Stimulated activated naive CD8-positive, alpha-beta T cell treated with anti-CD3 and anti-CD28 coated beads, Interleukin-15, amount 100 ng/mL, for 72 hours (primary cell): ENCODE measurements around the gene KCNJ9.
A peak's percentile ranks its signal among the peaks of the same experiment; 100 is the strongest.

ENCODE experiments used
- ATAC-seq: fragments of 150-1000 bp; cut with Tn5 transposase; 2 replicates; pipeline ENCODE4 v1.10.0; 2021; ENCODE audit warnings: mild to moderate bottlenecking, moderate library complexity
- DNase-seq, 2 donors: peaks; one replicate each; pipeline ENCODE4 v3.0.0; 2021 to 2022
- H3K27ac Mint-ChIP-seq, 2 donors: one replicate each; pipeline ENCODE4 v1.8.0; 2022; ENCODE audit warnings: mild to moderate bottlenecking in 2 of 2, mixed read lengths in 2 of 2, moderate library complexity in 2 of 2
- H3K27me3 Mint-ChIP-seq: one replicate; pipeline ENCODE4 v1.8.0; 2022; ENCODE audit warnings: mixed read lengths
- H3K4me1 Mint-ChIP-seq: one replicate; pipeline ENCODE4 v1.8.0; 2022; ENCODE audit warnings: mild to moderate bottlenecking, mixed read lengths
- H3K4me3 Mint-ChIP-seq, 2 donors: one replicate each; pipeline ENCODE4 v1.8.0; 2022; ENCODE audit warnings: mild to moderate bottlenecking in 2 of 2, mixed read lengths in 2 of 2, moderate library complexity in 1 of 2
- H3K9me3 Mint-ChIP-seq, 2 donors: one replicate each; pipeline ENCODE4 v1.8.0; 2022; ENCODE audit warnings: mixed read lengths in 2 of 2

Gene KCNJ9

GRCh38 chr1:160058087-160058486, 23.3 kb upstream of the KCNJ9 start:
- Mint-ChIP-seq H3K9me3 (no peaks in the 10 kb centered on the region), H3K27me3 (peaks cover 47% of the 10 kb centered on the region), H3K4me3 (no peak overlapping the region), H3K4me1 (peaks cover 6% of the 10 kb centered on the region), H3K27ac (no peak overlapping the region)
- ATAC-seq, result no peak
- DNase-seq, result no peak

GRCh38 chr1:160061369-160062229, 19.7 kb upstream of the KCNJ9 start:
- no peaks in the 10 kb centered on the region for H3K9me3 Mint-ChIP-seq
- H3K4me1 Mint-ChIP-seq, result no peaks in the 10 kb centered on the region
- H3K4me3 Mint-ChIP-seq, result no peak overlapping the region
- no peak overlapping the region for H3K27ac Mint-ChIP-seq
- ATAC-seq, result peak; percentile 41
- H3K27me3 Mint-ChIP-seq, result peaks cover 19% of the 10 kb centered on the region
- no peak for DNase-seq

GRCh38 chr1:160062230-160062532, 19.2 kb upstream of the KCNJ9 start:
- H3K27ac Mint-ChIP-seq, result no peak overlapping the region
- peaks cover 17% of the 10 kb centered on the region for H3K27me3 Mint-ChIP-seq
- no peaks in the 10 kb centered on the region for H3K9me3 Mint-ChIP-seq
- H3K4me1 Mint-ChIP-seq, result no peaks in the 10 kb centered on the region
- DNase-seq (no peak), ATAC-seq (peak; percentile 41)
- no peak overlapping the region for H3K4me3 Mint-ChIP-seq

- Mint-ChIP-seq H3K27ac (no peak overlapping the region), H3K9me3 (no peaks in the 10 kb centered on the region), H3K27me3 (peaks cover 17% of the 10 kb centered on the region), H3K4me3 (no peak overlapping the region), H3K4me1 (no peaks in the 10 kb centered on the region)
- no peak for ATAC-seq
- DNase-seq, result no peak
Observed at GRCh38 chr1:160063176-160063575, 18.2 kb upstream of the KCNJ9 start.

- peaks cover 19% of the 10 kb centered on the region for H3K27me3 Mint-ChIP-seq
- H3K9me3 Mint-ChIP-seq, result no peaks in the 10 kb centered on the region
- ATAC-seq (no peak), DNase-seq (no peak)
- H3K4me3 Mint-ChIP-seq, result no peak overlapping the region
- no peak overlapping the region for H3K27ac Mint-ChIP-seq
- H3K4me1 Mint-ChIP-seq, result no peaks in the 10 kb centered on the region
Observed at GRCh38 chr1:160064164-160064563, 17.2 kb upstream of the KCNJ9 start.

GRCh38 chr1:160064746-160065145, 16.6 kb upstream of the KCNJ9 start:
- H3K27ac Mint-ChIP-seq, result no peak overlapping the region
- no peak for DNase-seq
- no peak overlapping the region for H3K4me3 Mint-ChIP-seq
- H3K9me3 Mint-ChIP-seq, result no peaks in the 10 kb centered on the region
- H3K27me3 Mint-ChIP-seq, result peaks cover 19% of the 10 kb centered on the region
- ATAC-seq, result no peak
- peaks cover 4% of the 10 kb centered on the region for H3K4me1 Mint-ChIP-seq

GRCh38 chr1:160066829-160067745, 14.3 kb upstream of the KCNJ9 start:
- Mint-ChIP-seq H3K27me3 (peaks cover 37% of the 10 kb centered on the region), H3K4me1 (peaks cover 15% of the 10 kb centered on the region), H3K4me3 (no peak overlapping the region), H3K9me3 (no peaks in the 10 kb centered on the region), H3K27ac (no peak overlapping the region)
- no peak for ATAC-seq
- DNase-seq, result no peak

- ATAC-seq (no peak), DNase-seq (no peak)
- Mint-ChIP-seq H3K27me3 (peaks cover 45% of the 10 kb centered on the region), H3K27ac (no peak overlapping the region), H3K9me3 (no peaks in the 10 kb centered on the region), H3K4me3 (no peak overlapping the region), H3K4me1 (peaks cover 15% of the 10 kb centered on the region)
Observed at GRCh38 chr1:160068225-160068624, 13.1 kb upstream of the KCNJ9 start.

GRCh38 chr1:160069460-160070231, 11.7 kb upstream of the KCNJ9 start, which contains the start of gene KCNJ10:
KCNJ10 (minus strand) TSS chr1:160070160; CDS start chr1:160042532, 27,628 bp downstream.
- Mint-ChIP-seq H3K27ac (peak within 1 kb of the TSS; percentile 54 to 56), H3K27me3 (peaks cover 50% of the 10 kb centered on the region), H3K4me1 (peaks cover 15% of the 10 kb centered on the region), H3K9me3 (no peaks in the 10 kb centered on the region), H3K4me3 (peak within 1 kb of the TSS; percentile 84 to 93)
- DNase-seq, result no peak
- ATAC-seq, result peak; percentile 68

GRCh38 chr1:160070243-160071163, 10.8 kb upstream of the KCNJ9 start:
- Mint-ChIP-seq H3K27me3 (peaks cover 57% of the 10 kb centered on the region), H3K4me1 (peaks cover 15% of the 10 kb centered on the region), H3K4me3 (peak overlapping the region; percentile 84 to 93), H3K9me3 (no peaks in the 10 kb centered on the region), H3K27ac (no peak overlapping the region)
- ATAC-seq (peak; percentile 84), DNase-seq (peak; percentile 51 to 62)

GRCh38 chr1:160071289-160071688, 10.0 kb upstream of the KCNJ9 start:
- DNase-seq (no peak), ATAC-seq (no peak)
- Mint-ChIP-seq H3K4me3 (no peak overlapping the region), H3K9me3 (no peaks in the 10 kb centered on the region), H3K27ac (no peak overlapping the region), H3K4me1 (peaks cover 15% of the 10 kb centered on the region), H3K27me3 (peaks cover 64% of the 10 kb centered on the region)

- H3K27ac Mint-ChIP-seq, result no peak overlapping the region
- H3K27me3 Mint-ChIP-seq, result peaks cover 75% of the 10 kb centered on the region
Observed at GRCh38 chr1:160074865-160075264, 6.5 kb upstream of the KCNJ9 start.

GRCh38 chr1:160075836-160076235, 5.5 kb upstream of the KCNJ9 start:
- Mint-ChIP-seq H3K9me3 (no peaks in the 10 kb centered on the region), H3K27ac (no peak overlapping the region), H3K4me1 (peaks cover 5% of the 10 kb centered on the region), H3K27me3 (peaks cover 75% of the 10 kb centered on the region), H3K4me3 (no peak overlapping the region)
- DNase-seq (no peak), ATAC-seq (no peak)

More at GRCh38 chr1:160074865-160075264, 6.5 kb upstream of the KCNJ9 start:
- Mint-ChIP-seq H3K9me3 (no peaks in the 10 kb centered on the region), H3K4me3 (no peak overlapping the region), H3K4me1 (peaks cover 10% of the 10 kb centered on the region)
- DNase-seq (no peak), ATAC-seq (no peak)

GRCh38 chr1:160076295-160076694, 5.0 kb upstream of the KCNJ9 start:
- Mint-ChIP-seq H3K27ac (no peak overlapping the region), H3K9me3 (no peaks in the 10 kb centered on the region), H3K27me3 (peaks cover 75% of the 10 kb centered on the region), H3K4me3 (no peak overlapping the region), H3K4me1 (peaks cover 9% of the 10 kb centered on the region)
- DNase-seq (no peak), ATAC-seq (no peak)
